Lung microvascular endothelial cell (primary cell): ENCODE measurements around the gene NTRK3. TPM values are rescaled to one million over a fixed set of nuclear protein-coding genes. Genes with fewer than 3 reads are reported as not detected.

ENCODE experiments used
- DNase-seq, 2 donors: peaks; one replicate each; pipeline versions ENCODE4 v3.0.0 to v3.0.0-alpha.2; 2010; ENCODE audit warnings: low read depth in 2 of 2
- total RNA-seq: library from RNA; depleted of rRNA; stranded (reverse); fragments of >200 nt; gene quantifications from 2 replicates; pipeline ENCODE4 v1.2.1, GENCODE V29; 2014

NTRK3 gene
- total RNA-seq, 1 donor from 2014 or later = not detected

GRCh38 chr15:87829332-87830050 is 427.0 kb downstream of the NTRK3 start:
- no peak for DNase-seq

GRCh38 chr15:87828608-87829007 is 427.9 kb downstream of the NTRK3 start:
- no peak for DNase-seq

DNA sequence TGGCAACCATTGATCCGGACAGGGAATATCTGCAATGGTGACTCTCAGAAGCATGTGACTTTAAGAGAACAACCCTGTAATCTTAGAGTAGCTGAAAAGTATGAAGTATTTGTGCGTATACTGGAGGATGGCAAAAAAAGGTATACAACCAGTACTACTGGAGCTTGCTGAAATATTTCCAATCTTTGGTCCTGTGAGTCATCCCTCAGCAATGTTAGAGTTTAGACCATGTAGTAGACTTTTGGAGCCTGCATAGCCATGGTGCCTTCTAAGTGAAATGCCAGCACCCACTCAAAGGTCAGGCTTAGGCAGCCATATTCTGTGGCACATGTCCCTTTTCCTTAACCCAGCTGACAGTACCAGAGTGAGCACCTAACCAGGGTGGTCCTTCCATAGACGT is 429.4 kb downstream of the NTRK3 start:
- DNase-seq = no peak

DNA sequence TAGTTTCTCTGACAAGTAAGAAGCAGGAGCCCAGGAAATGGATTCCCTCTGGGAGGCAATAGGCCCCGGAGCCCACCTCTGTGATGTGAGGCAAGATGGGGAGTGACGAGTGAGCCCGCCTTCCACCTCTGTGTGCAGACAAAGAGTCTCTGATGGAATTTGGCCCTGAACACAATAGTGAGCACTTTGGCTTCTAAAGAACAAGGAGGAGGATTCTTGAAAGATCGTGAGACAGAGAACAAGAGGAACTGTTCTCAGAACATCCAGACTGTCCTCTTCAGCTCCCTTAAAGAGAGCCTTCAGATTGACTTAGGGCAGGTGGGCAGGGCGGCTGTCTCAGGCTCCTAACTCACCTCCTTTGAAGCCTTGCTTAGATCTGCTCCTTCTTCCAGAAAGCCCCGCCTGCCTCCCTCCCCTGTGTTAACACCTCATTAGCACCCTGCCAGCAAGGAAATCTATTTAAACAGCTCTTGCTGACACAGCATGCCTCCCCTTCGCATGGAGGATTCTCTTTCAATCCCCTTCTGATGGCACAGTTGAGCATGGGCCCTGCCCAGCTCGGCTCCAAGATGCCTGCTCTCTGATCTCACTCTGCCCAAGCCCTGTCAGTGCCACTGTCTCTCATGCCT is 430.3 kb downstream of the NTRK3 start:
- DNase-seq = no peak

- DNase-seq = no peak
These were observed 437.8 kb downstream of the NTRK3 start for GRCh38 chr15:87818756-87819155.

DNA sequence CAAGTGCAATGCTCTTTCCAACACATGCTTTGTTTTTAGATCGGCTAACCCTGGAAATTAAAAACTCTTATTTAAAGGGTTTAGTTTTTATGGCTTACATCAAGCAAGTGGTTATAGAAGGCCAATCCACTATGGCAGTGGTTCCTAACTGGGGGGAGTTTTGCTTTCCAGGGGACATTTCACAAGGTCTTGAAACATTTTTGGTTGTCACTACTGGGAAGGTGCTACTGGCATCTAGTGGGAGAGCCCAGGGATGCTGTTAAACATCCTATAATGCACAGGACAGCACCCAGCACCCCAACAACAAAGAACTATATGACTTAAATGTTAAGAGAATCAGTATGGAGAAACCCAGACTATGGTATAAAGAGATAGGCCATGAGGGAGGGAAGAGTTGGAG is 439.0 kb downstream of the NTRK3 start:
- DNase-seq = no peak

- peak in 1 of 2 donors; percentile 42 for DNase-seq
These were observed 439.7 kb downstream of the NTRK3 start for GRCh38 chr15:87816811-87817210.

GRCh38 chr15:87816016-87816415 is 440.5 kb downstream of the NTRK3 start:
- no peak for DNase-seq

Other genes with a start within 250 kb of the NTRK3 start
- gene MRPL46, start 210.6 kb upstream of the NTRK3 start, total RNA-seq = 12.0 and 15.5 TPM in 2 replicates
- gene MRPS11, start 211.0 kb upstream of the NTRK3 start, total RNA-seq = 20.5 and 29.4 TPM in 2 replicates